Measurements from ENCODE around the gene MSANTD2.
"Not testable (repeated sequence)": the region's sequence is repeated elsewhere in the genome, so short reads cannot be mapped to it uniquely, and the experiment has no call there.

MSANTD2 gene

DNA sequence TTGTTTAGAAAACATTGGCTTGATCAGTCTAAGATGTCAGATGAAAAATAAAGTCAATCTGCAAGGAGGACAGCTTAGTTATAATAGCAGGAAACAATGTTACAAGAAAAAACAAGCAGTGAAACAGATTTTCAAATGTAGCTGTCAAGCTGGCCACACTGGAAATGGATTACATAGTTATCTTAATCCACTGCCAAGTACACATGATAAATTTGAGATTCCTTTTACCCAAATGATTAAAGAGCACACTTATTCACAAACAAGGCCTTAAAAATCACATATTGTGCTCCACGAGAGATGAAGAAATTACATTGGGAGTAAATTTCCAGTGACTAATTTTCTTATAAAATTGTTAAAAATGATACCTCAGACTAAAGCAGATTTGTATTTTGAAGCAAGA lies 20.6 kb downstream of the MSANTD2 start:
- Histone ChIP-seq H3K9me3 (ENCODE audit: insufficient read depth, low read length) (no peaks in the 10 kb centered on the region), H3K4me2 (ENCODE audit: low read depth, low read length, poor library complexity, severe bottlenecking) (no peak overlapping the region), H3K4me3 (ENCODE audit: insufficient read depth, low read length, poor library complexity, severe bottlenecking) (no peak overlapping the region), H3K9ac (ENCODE audit: low read length) (no peak overlapping the region), H4K20me1 (ENCODE audit: low read depth, low read length) (no peaks in the 10 kb centered on the region), H3K27ac (ENCODE audit: low read depth, low read length) (no peak overlapping the region), H3K27me3 (ENCODE audit: low read length) (no peaks in the 10 kb centered on the region), H3F3A (ENCODE audit: insufficient read depth) (no peaks in the 10 kb centered on the region), H3K36me3 (ENCODE audit: low read length) (no peaks in the 10 kb centered on the region), H3K9me2 (replicated peaks; ENCODE audit: insufficient read depth, low read length) (no peaks in the 10 kb centered on the region), H2AFZ (ENCODE audit: low read depth, low read length, severe bottlenecking) (no peak overlapping the region), H3K79me2 (ENCODE audit: insufficient read depth, low read length) (no peaks in the 10 kb centered on the region)
- TF ChIP-seq, protein P1, sequence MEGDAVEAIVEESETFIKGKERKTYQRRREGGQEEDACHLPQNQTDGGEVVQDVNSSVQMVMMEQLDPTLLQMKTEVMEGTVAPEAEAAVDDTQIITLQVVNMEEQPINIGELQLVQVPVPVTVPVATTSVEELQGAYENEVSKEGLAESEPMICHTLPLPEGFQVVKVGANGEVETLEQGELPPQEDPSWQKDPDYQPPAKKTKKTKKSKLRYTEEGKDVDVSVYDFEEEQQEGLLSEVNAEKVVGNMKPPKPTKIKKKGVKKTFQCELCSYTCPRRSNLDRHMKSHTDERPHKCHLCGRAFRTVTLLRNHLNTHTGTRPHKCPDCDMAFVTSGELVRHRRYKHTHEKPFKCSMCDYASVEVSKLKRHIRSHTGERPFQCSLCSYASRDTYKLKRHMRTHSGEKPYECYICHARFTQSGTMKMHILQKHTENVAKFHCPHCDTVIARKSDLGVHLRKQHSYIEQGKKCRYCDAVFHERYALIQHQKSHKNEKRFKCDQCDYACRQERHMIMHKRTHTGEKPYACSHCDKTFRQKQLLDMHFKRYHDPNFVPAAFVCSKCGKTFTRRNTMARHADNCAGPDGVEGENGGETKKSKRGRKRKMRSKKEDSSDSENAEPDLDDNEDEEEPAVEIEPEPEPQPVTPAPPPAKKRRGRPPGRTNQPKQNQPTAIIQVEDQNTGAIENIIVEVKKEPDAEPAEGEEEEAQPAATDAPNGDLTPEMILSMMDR (IDR thresholded peaks at IDR 0.05; ENCODE audit: insufficient read depth, low read length, poor library complexity, severe bottlenecking) = no peak
- no peak for TF ChIP-seq EZH2phosphoT487 (conservative IDR thresholded peaks at IDR 0.05; ENCODE audit: low read length)

DNA sequence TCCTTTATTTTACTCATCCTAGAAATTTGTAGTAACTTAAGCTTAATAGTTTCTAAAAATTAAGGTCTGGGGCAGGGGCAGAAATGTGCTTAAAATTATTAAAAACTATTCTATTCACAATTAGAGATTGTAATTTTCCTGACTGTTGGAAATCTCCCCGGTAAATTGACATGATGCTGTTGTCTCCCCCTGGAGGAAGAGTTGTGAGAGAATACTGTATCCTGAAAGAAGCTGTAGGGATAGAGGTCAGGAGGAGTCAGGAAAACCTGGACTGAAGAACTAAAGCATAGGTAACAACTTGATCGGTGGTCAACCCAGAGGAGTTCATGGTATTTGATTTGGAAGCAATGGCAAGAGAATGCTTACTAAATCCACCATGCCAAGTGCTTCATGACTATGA lies 21.9 kb downstream of the MSANTD2 start:
- no peak overlapping the region for H3K4me3 ChIP-seq (ENCODE audit: insufficient read depth, low read length, poor library complexity, severe bottlenecking)
- no peaks in the 10 kb centered on the region for H4K20me1 ChIP-seq (ENCODE audit: low read depth, low read length)
- H3K4me2 ChIP-seq (ENCODE audit: low read depth, low read length, poor library complexity, severe bottlenecking) = no peak overlapping the region
- no peak overlapping the region for H2AFZ ChIP-seq (ENCODE audit: low read depth, low read length, severe bottlenecking)
- no peaks in the 10 kb centered on the region for H3K27me3 ChIP-seq (ENCODE audit: low read length)
- H3K79me2 ChIP-seq (ENCODE audit: insufficient read depth, low read length) = no peaks in the 10 kb centered on the region
- no peaks in the 10 kb centered on the region for H3K36me3 ChIP-seq (ENCODE audit: low read length)
- no peak overlapping the region for H3K9ac ChIP-seq (ENCODE audit: low read length)
- no peak for TF ChIP-seq EZH2phosphoT487 (conservative IDR thresholded peaks at IDR 0.05; ENCODE audit: low read length)
- TF ChIP-seq, protein P1 (IDR thresholded peaks at IDR 0.05; ENCODE audit: insufficient read depth, low read length, poor library complexity, severe bottlenecking) = no peak
- H3K9me3 ChIP-seq (ENCODE audit: insufficient read depth, low read length) = no peaks in the 10 kb centered on the region
- H3K9me2 ChIP-seq (replicated peaks; ENCODE audit: insufficient read depth, low read length) = no peaks in the 10 kb centered on the region
- no peaks in the 10 kb centered on the region for H3F3A ChIP-seq (ENCODE audit: insufficient read depth)
- no peak overlapping the region for H3K27ac ChIP-seq (ENCODE audit: low read depth, low read length)

DNA sequence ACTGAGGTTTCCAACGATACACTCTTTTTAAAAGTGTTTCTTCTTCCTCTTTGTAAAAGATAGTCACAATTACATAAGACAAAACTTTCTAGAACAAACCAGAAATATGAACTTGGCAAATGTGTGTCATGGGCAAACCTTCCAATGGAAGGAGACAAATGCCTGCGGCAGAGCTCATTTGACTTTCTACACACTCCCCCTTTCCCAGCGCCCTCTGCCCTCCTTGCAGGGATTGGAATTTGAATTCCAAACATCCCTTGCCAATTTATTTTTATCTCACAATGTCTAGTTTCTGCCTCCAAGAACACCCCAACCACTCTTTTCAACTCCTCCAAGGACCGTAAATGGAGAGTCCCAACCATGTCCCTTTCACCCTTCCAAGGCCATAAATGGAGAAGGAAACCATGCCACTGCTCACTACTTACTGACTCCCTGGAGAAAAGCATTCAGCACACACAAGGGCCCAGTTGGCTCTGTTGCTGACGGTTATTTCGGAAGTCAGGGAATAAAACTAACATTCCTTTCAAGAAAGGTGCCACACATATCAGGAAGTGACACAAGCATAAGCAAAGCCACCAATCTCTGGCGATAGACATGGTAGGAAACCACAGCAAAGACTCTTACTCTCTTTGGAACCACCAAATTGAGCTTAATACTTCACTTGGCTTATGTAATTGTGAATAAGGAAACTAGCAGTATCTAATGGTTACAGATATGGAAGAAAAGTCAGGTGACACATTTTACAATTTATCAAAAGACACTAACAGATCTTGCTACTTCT lies 23.2 kb downstream of the MSANTD2 start:
- Histone ChIP-seq H3K9me2 (replicated peaks; ENCODE audit: insufficient read depth, low read length) (no peaks in the 10 kb centered on the region), H3K36me3 (ENCODE audit: low read length) (no peaks in the 10 kb centered on the region), H3K9me3 (ENCODE audit: insufficient read depth, low read length) (no peaks in the 10 kb centered on the region), H3K27ac (ENCODE audit: low read depth, low read length) (no peak overlapping the region), H3K79me2 (ENCODE audit: insufficient read depth, low read length) (no peaks in the 10 kb centered on the region), H2AFZ (ENCODE audit: low read depth, low read length, severe bottlenecking) (no peak overlapping the region), H3F3A (ENCODE audit: insufficient read depth) (no peaks in the 10 kb centered on the region), H3K27me3 (ENCODE audit: low read length) (no peaks in the 10 kb centered on the region), H3K4me2 (ENCODE audit: low read depth, low read length, poor library complexity, severe bottlenecking) (no peak overlapping the region), H3K4me3 (ENCODE audit: insufficient read depth, low read length, poor library complexity, severe bottlenecking) (no peak overlapping the region), H4K20me1 (ENCODE audit: low read depth, low read length) (no peaks in the 10 kb centered on the region), H3K9ac (ENCODE audit: low read length) (no peak overlapping the region)
- TF ChIP-seq EZH2phosphoT487 (conservative IDR thresholded peaks at IDR 0.05; ENCODE audit: low read length) = no peak

DNA sequence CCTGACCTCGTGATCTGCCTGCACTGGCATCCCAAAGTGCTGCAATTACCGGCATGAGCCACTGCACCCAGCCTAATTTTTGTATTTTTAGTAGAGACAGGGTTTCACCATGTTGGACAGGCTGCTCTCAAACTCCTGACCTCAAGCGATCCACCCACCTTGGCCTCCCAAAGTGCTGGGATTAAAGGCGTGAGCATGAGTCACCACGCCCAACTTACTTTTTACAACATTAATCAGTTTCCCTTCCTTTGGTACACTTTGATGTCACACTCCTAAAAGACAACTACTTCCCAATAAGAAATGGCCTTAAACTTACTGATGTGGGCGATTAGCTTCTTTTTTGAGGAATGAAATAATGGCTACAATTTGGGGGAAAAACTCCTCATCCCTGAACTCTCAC lies 29.2 kb downstream of the MSANTD2 start:
- not testable (repeated sequence) for H3K4me3 ChIP-seq (ENCODE audit: insufficient read depth, low read length, poor library complexity, severe bottlenecking)

More for the DNA sequence above, 29.2 kb downstream of the MSANTD2 start:
- not testable (repeated sequence) for H3K9me3 ChIP-seq (ENCODE audit: insufficient read depth, low read length); H3K9ac ChIP-seq (ENCODE audit: low read length); H3K27me3 ChIP-seq (ENCODE audit: low read length); H3K36me3 ChIP-seq (ENCODE audit: low read length); H3K4me2 ChIP-seq (ENCODE audit: low read depth, low read length, poor library complexity, severe bottlenecking); H4K20me1 ChIP-seq (ENCODE audit: low read depth, low read length); H3F3A ChIP-seq (ENCODE audit: insufficient read depth); H3K79me2 ChIP-seq (ENCODE audit: insufficient read depth, low read length); H2AFZ ChIP-seq (ENCODE audit: low read depth, low read length, severe bottlenecking); H3K9me2 ChIP-seq (replicated peaks; ENCODE audit: insufficient read depth, low read length); H3K27ac ChIP-seq (ENCODE audit: low read depth, low read length)
